ENCODE results near the gene VARS1.

The VARS1 gene

GRCh38 chr6:31775633-31776484, 19.7 kb downstream of the VARS1 start:
- H3K4me3 ChIP-seq (ENCODE audit: low read depth, low read length), result no peak overlapping the region

- no peak overlapping the region for H3K4me3 ChIP-seq (ENCODE audit: low read depth, low read length)
These were observed 20.4 kb downstream of the VARS1 start for GRCh38 chr6:31775184-31775583.

- no peak overlapping the region for H3K4me3 ChIP-seq (ENCODE audit: low read depth, low read length)
These were observed 23.6 kb downstream of the VARS1 start for GRCh38 chr6:31771992-31772358.

- H3K4me3 ChIP-seq (ENCODE audit: low read depth, low read length), result no peak overlapping the region
These were observed 24.7 kb downstream of the VARS1 start for GRCh38 chr6:31770860-31771259.

GRCh38 chr6:31769684-31770371, 25.7 kb downstream of the VARS1 start:
- no peak overlapping the region for H3K4me3 ChIP-seq (ENCODE audit: low read depth, low read length)

GRCh38 chr6:31768363-31769257, 26.9 kb downstream of the VARS1 start:
- H3K4me3 ChIP-seq (ENCODE audit: low read depth, low read length), result no peak overlapping the region

GRCh38 chr6:31767096-31767645, 28.4 kb downstream of the VARS1 start:
- no peak overlapping the region for H3K4me3 ChIP-seq (ENCODE audit: low read depth, low read length)

- H3K4me3 ChIP-seq (ENCODE audit: low read depth, low read length), result no peak overlapping the region
These were observed 29.4 kb downstream of the VARS1 start for GRCh38 chr6:31765910-31766794.

GRCh38 chr6:31765559-31765909, 30.0 kb downstream of the VARS1 start:
- H3K4me3 ChIP-seq (ENCODE audit: low read depth, low read length), result no peak overlapping the region

GRCh38 chr6:31764198-31764597, 31.4 kb downstream of the VARS1 start:
- no peak overlapping the region for H3K4me3 ChIP-seq (ENCODE audit: low read depth, low read length)

GRCh38 chr6:31763619-31763940, 32.0 kb downstream of the VARS1 start:
- H3K4me3 ChIP-seq (ENCODE audit: low read depth, low read length), result no peak overlapping the region

- no peak overlapping the region for H3K4me3 ChIP-seq (ENCODE audit: low read depth, low read length)
These were observed 32.5 kb downstream of the VARS1 start for GRCh38 chr6:31762878-31763618.

GRCh38 chr6:31762356-31762755, 33.2 kb downstream of the VARS1 start, which contains the start of gene SAPCD1:
Gene SAPCD1, plus strand, starts transcription at chr6:31762656. Its CDS starts 399 bp downstream, at chr6:31763055.
- no peak within 1 kb of the TSS for H3K4me3 ChIP-seq (ENCODE audit: low read depth, low read length)

GRCh38 chr6:31761343-31761742, 34.2 kb downstream of the VARS1 start:
- H3K4me3 ChIP-seq (ENCODE audit: low read depth, low read length), result no peak overlapping the region

- no peak overlapping the region for H3K4me3 ChIP-seq (ENCODE audit: low read depth, low read length)
These were observed 34.8 kb downstream of the VARS1 start for GRCh38 chr6:31760790-31761189.

GRCh38 chr6:31758281-31758680, 37.3 kb downstream of the VARS1 start:
- H3K4me3 ChIP-seq (ENCODE audit: low read depth, low read length), result no peak overlapping the region

GRCh38 chr6:31752739-31753319, 42.7 kb downstream of the VARS1 start:
- H3K4me3 ChIP-seq (ENCODE audit: low read depth, low read length), result no peak overlapping the region

GRCh38 chr6:31750411-31751022, 45.0 kb downstream of the VARS1 start:
- no peak overlapping the region for H3K4me3 ChIP-seq (ENCODE audit: low read depth, low read length)

Measured in iPS-11a (cell line).